ENCODE results near the gene APLP2. TPM values are rescaled to one million over a fixed set of nuclear protein-coding genes. Genes with fewer than 3 reads are reported as not detected.
"Not testable (repeated sequence)": the region's sequence is repeated elsewhere in the genome, so short reads cannot be mapped to it uniquely, and the experiment has no call there.

Gene APLP2
- total RNA-seq, 3 donors from 2014 or later (not counting 1 experiment from before 2014, with no cell fraction given) = 99.8 to 119 (median 116) TPM

GRCh38 chr11:130106381-130106780 lies 36.7 kb downstream of the APLP2 start:
- H3K4me3 Mint-ChIP-seq = no peak overlapping the region
- H3K27me3 Mint-ChIP-seq (ENCODE audit: low read depth in 2 of 2) = no peaks in the 10 kb centered on the region
- Histone ChIP-seq H3K27me3 (ENCODE audit: control insufficient read depth, insufficient read depth, low read length) (no peaks in the 10 kb centered on the region), H3K27ac (ENCODE audit: low read length) (no peak overlapping the region), H3K4me3 (ENCODE audit: low read length) (no peak overlapping the region), H3K36me3 (ENCODE audit: control insufficient read depth, insufficient read depth, low read length) (peaks cover 4% of the 10 kb centered on the region), H3K4me1 (ENCODE audit: control insufficient read depth, insufficient read depth, low read length) (peaks cover 7% of the 10 kb centered on the region), H3K9me3 (ENCODE audit: control insufficient read depth, insufficient read depth, low read length) (no peaks in the 10 kb centered on the region)
- intact Hi-C loops (cut with micrococcal nuclease) = no loop called here
- TF ChIP-seq CTCF (IDR thresholded peaks at IDR 0.05) = no peak
- H3K4me1 Mint-ChIP-seq = peaks cover 36 to 44% of the 10 kb centered on the region in 2 donors
- no peak overlapping the region for H3K27ac Mint-ChIP-seq
- ATAC-seq (no peak), DNase-seq (no peak)
- H3K9me3 Mint-ChIP-seq = no peaks in the 10 kb centered on the region
- no peaks in the 10 kb centered on the region for H3K36me3 Mint-ChIP-seq
- WGBS (ENCODE audit: insufficient coverage) = 97% methylated on average over 5 of the region's 5 CpGs

GRCh38 chr11:130108671-130109070 lies 39.0 kb downstream of the APLP2 start:
- ATAC-seq; H3K27me3 Mint-ChIP-seq (ENCODE audit: low read depth in 2 of 2); H3K36me3 Mint-ChIP-seq; H3K4me1 ChIP-seq (ENCODE audit: control insufficient read depth, insufficient read depth, low read length); intact Hi-C loops (cut with micrococcal nuclease); H3K4me3 Mint-ChIP-seq; H3K27ac Mint-ChIP-seq; H3K27me3 ChIP-seq (ENCODE audit: control insufficient read depth, insufficient read depth, low read length); H3K4me3 ChIP-seq (ENCODE audit: low read length); H3K36me3 ChIP-seq (ENCODE audit: control insufficient read depth, insufficient read depth, low read length); H3K27ac ChIP-seq (ENCODE audit: low read length); H3K9me3 ChIP-seq (ENCODE audit: control insufficient read depth, insufficient read depth, low read length); H3K9me3 Mint-ChIP-seq; DNase-seq: not testable (repeated sequence)
- 97% methylated on average over 3 of the region's 4 CpGs for WGBS (ENCODE audit: insufficient coverage)
- H3K4me1 Mint-ChIP-seq = peaks cover 39 to 49% of the 10 kb centered on the region in 2 donors

- no peaks in the 10 kb centered on the region for H3K27me3 Mint-ChIP-seq (ENCODE audit: low read depth in 2 of 2)
- H3K4me3 ChIP-seq (ENCODE audit: low read length) = no peak overlapping the region
- H3K9me3 Mint-ChIP-seq = no peaks in the 10 kb centered on the region
- no peak overlapping the region for H3K27ac Mint-ChIP-seq
- H3K27me3 ChIP-seq (ENCODE audit: control insufficient read depth, insufficient read depth, low read length) = no peaks in the 10 kb centered on the region
- H3K9me3 ChIP-seq (ENCODE audit: control insufficient read depth, insufficient read depth, low read length) = no peaks in the 10 kb centered on the region
- H3K4me3 Mint-ChIP-seq = no peak overlapping the region
- peaks cover 39 to 46% of the 10 kb centered on the region in 2 donors for H3K4me1 Mint-ChIP-seq
- WGBS (ENCODE audit: insufficient coverage) = 92% methylated on average over 2 of the region's 2 CpGs
- no peak overlapping the region for H3K27ac ChIP-seq (ENCODE audit: low read length)
- intact Hi-C loops (cut with micrococcal nuclease) = no loop called here
- peaks cover 7% of the 10 kb centered on the region for H3K36me3 Mint-ChIP-seq
- TF ChIP-seq CTCF (IDR thresholded peaks at IDR 0.05) = no peak
- ATAC-seq (no peak), DNase-seq (no peak)
- peaks cover 7% of the 10 kb centered on the region for H3K4me1 ChIP-seq (ENCODE audit: control insufficient read depth, insufficient read depth, low read length)
- peaks cover 6% of the 10 kb centered on the region for H3K36me3 ChIP-seq (ENCODE audit: control insufficient read depth, insufficient read depth, low read length)
Measured at GRCh38 chr11:130109386-130109785, 39.7 kb downstream of the APLP2 start.

- intact Hi-C loops (cut with micrococcal nuclease) = no loop called here
- no peak overlapping the region for H3K4me3 ChIP-seq (ENCODE audit: low read length)
- peak overlapping the region; percentile 43 to 82 for H3K27ac Mint-ChIP-seq
- H3K36me3 ChIP-seq (ENCODE audit: control insufficient read depth, insufficient read depth, low read length) = peaks cover 6% of the 10 kb centered on the region
- H3K9me3 Mint-ChIP-seq = no peaks in the 10 kb centered on the region
- DNase-seq (no peak), ATAC-seq (peak in 2 of 3 donors; percentile 52 to 91)
- TF ChIP-seq CTCF (IDR thresholded peaks at IDR 0.05) = no peak
- H3K4me1 ChIP-seq (ENCODE audit: control insufficient read depth, insufficient read depth, low read length) = peaks cover 7% of the 10 kb centered on the region
- H3K27ac ChIP-seq (ENCODE audit: low read length) = no peak overlapping the region
- no peaks in the 10 kb centered on the region for H3K9me3 ChIP-seq (ENCODE audit: control insufficient read depth, insufficient read depth, low read length)
- H3K4me1 Mint-ChIP-seq = peaks cover 39 to 46% of the 10 kb centered on the region in 2 donors
- H3K4me3 Mint-ChIP-seq = peak overlapping the region; percentile 72
- no peaks in the 10 kb centered on the region for H3K27me3 Mint-ChIP-seq (ENCODE audit: low read depth in 2 of 2)
- WGBS (ENCODE audit: insufficient coverage) = 68% methylated on average over 6 of the region's 7 CpGs
- no peaks in the 10 kb centered on the region for H3K27me3 ChIP-seq (ENCODE audit: control insufficient read depth, insufficient read depth, low read length)
- H3K36me3 Mint-ChIP-seq = peaks cover 7% of the 10 kb centered on the region
Measured at GRCh38 chr11:130110339-130111108, 40.8 kb downstream of the APLP2 start.

All from natural killer cell (primary cell).